Lower leg skin (tissue), 4 donors: ENCODE measurements around the gene NKIRAS1. TPM values are rescaled to one million over a fixed set of nuclear protein-coding genes. Genes with fewer than 3 reads are reported as not detected.
"Not testable (repeated sequence)": the region's sequence is repeated elsewhere in the genome, so short reads cannot be mapped to it uniquely, and the experiment has no call there.

Experiments
- DNase-seq, 2 donors: peaks; one replicate each; pipeline ENCODE4 v3.0.0-alpha.2; 2019; ENCODE audit warnings: low spot score in 2 of 2
- H3K4me3 ChIP-seq: fragments of 200-600 bp; sonication (generic); 2 replicates; pipeline ENCODE4 v1.5.1; 2017; ENCODE audit warnings: mild to moderate bottlenecking, low read depth; ENCODE audit not compliant: poor library complexity, severe bottlenecking
- CTCF ChIP-seq, 3 donors: fragments of 450-650 bp; IDR thresholded peaks; one replicate each; pipeline ENCODE4 v1.5.1; 2016; ENCODE audit warnings: antibody characterized with exemption in 3 of 3, mild to moderate bottlenecking in 3 of 3, moderate library complexity in 2 of 3
- POLR2A ChIP-seq, 2 donors: fragments of 450-650 bp; IDR thresholded peaks; one replicate each; pipeline ENCODE4 v1.6.1; 2016 to 2017; ENCODE audit warnings: antibody characterized with exemption in 2 of 2, mild to moderate bottlenecking in 1 of 2, moderate library complexity in 1 of 2
- WGBS, 2 donors: methylation state at CpG; one replicate each; pipeline ENCODE4 v1.1.5; 2018; 5-methylcytosine and 5-hydroxymethylcytosine counted together
- intact Hi-C: fragments of 100-400 bp; cut with DNase I; formaldehyde crosslinking; loops from one replicate; pipeline ENCODE4 v1.15.0; 2023; ENCODE audit warnings: low total_unique reads
- total RNA-seq, 4 donors: library from RNA; depleted of rRNA; stranded (reverse); fragments of >200 nt; gene quantifications; one replicate each; pipeline ENCODE4 v1.1.0, GENCODE V29; 2016

NKIRAS1 gene
- total RNA-seq, 4 donors from 2014 or later, result 6.6 to 10.5 (median 9.0) TPM

DNA sequence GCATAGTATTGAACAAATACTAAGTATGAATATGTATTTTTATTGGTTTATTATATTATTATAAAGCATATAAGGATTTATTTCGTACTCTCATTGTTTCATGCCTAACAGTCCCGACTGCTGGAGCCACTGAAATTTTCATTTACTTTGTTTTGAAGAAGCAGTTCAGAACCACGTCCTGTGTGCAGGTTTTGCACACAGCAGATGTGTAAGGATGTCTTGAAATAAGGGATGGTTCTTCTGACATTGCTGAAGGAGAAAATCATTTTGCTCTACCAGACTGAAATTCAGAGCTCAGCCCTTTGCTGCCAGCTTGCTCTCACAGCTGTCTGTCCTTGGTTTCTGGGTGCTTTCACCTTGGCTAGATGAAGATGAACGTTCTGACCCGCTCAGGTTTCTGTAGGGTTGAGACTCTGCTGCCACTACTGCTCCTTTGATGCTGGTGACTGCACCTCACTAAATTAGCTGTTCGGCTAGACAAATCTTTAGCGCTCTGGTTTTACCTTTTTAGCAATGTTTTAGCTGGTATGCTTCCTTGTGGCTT, 56.9 kb downstream of the NKIRAS1 start:
- no peak overlapping the region for H3K4me3 ChIP-seq
- WGBS, 2 donors, result 89 to 94% methylated on average over 7 of the region's 7 CpGs
- no peak for DNase-seq
- TF ChIP-seq POLR2A (IDR thresholded peaks at IDR 0.05), result no peak
- TF ChIP-seq CTCF (IDR thresholded peaks at IDR 0.05), result no peak
- intact Hi-C loops, result no loop called here

- no peak overlapping the region for H3K4me3 ChIP-seq
- intact Hi-C loops, result no loop called here
- no peak for TF ChIP-seq CTCF (IDR thresholded peaks at IDR 0.05)
- no peak for TF ChIP-seq POLR2A (IDR thresholded peaks at IDR 0.05)
- DNase-seq, result peak in 1 of 2 donors; percentile 40
- WGBS, 2 donors, result 3% methylated on average over 1 of the region's 1 CpG
These were observed 57.6 kb downstream of the NKIRAS1 start for GRCh38 chr3:23859012-23859743.

- WGBS, 2 donors, result 61 to 71% methylated on average over 3 of the region's 3 CpGs
- TF ChIP-seq POLR2A (IDR thresholded peaks at IDR 0.05) (no peak), CTCF (IDR thresholded peaks at IDR 0.05) (no peak)
- no peak for DNase-seq
- H3K4me3 ChIP-seq, result no peak overlapping the region
- intact Hi-C loops, result no loop called here
These were observed 60.5 kb downstream of the NKIRAS1 start for GRCh38 chr3:23856286-23856685.

DNA sequence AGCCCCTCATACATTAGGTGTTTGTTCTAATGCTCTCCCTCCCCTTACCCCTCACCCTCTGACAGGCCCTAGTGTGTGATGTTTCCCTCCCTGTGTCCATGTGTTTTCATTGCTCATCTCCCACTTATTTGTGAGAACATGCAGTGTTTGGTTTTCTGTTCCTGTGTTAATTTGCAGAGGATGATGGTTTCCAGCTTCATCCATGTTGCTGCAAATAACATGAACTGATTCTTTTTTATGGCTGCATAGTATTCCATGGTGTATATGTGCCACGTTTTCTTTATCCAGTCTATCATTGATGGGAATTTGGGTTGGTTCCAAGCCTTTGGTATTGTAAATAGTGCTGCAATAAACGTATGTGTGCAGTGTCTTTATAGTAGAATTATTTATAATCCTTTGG, 67.3 kb downstream of the NKIRAS1 start:
- intact Hi-C loops, DNase-seq, H3K4me3 ChIP-seq: not testable (repeated sequence)
- WGBS, 2 donors, result 77 to 85% methylated on average over 2 of the region's 2 CpGs

GRCh38 chr3:23845326-23846216, 71.2 kb downstream of the NKIRAS1 start:
- DNase-seq, result no peak
- 75 to 79% methylated on average over 5 of the region's 5 CpGs for WGBS, 2 donors
- no peak overlapping the region for H3K4me3 ChIP-seq
- no peak for TF ChIP-seq CTCF (IDR thresholded peaks at IDR 0.05)
- TF ChIP-seq POLR2A (IDR thresholded peaks at IDR 0.05), result no peak
- intact Hi-C loops, result no loop called here

- DNase-seq, result no peak
- TF ChIP-seq CTCF (IDR thresholded peaks at IDR 0.05) (no peak), POLR2A (IDR thresholded peaks at IDR 0.05) (no peak)
- WGBS, 2 donors, result 94% methylated on average over 3 of the region's 3 CpGs
- no peak overlapping the region for H3K4me3 ChIP-seq
- intact Hi-C loops, result no loop called here
These were observed 72.9 kb downstream of the NKIRAS1 start for GRCh38 chr3:23843869-23844268.
